WTC11 (cell line): ENCODE results near the gene ZP2.

Experiments
- NFATC4 ChIP-seq: fragments of 250-450 bp; sonication (Bioruptor Pico); IDR thresholded peaks from 2 replicates; pipeline ENCODE4 v1.9.0; 2021; ENCODE audit warnings: mild to moderate bottlenecking
- ZNF423 ChIP-seq: fragments of 250-450 bp; sonication (Bioruptor Pico); IDR thresholded peaks from 2 replicates; pipeline ENCODE4 v2.1.2; 2022; ENCODE audit warnings: mild to moderate bottlenecking, moderate library complexity
- TF ChIP-seq, protein P1 (sequence below): fragments of 200-600 bp; IDR thresholded peaks from 2 replicates; pipeline ENCODE4 v1.8.0; 2022; ENCODE audit warnings: antibody characterized with exemption

DNA sequence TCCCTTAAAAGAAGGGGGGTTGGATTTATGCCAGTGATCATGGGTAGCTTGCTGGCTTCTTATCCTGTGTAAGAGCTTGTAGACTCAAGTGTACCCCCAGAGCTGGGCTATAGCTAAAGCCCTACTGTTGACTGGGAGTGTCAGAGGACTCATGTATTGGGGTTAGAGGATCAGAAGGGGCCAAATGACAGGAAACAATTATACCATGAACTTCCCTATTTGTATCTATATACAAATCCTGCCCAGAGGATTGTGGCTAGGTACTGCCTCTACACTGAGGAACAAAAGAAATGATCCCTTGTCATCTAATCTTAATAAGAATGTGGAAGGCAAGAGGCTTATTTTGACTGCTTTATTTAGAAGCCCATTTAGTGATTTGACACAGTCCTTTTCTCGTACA lies 14.3 kb downstream of the ZP2 start:
- TF ChIP-seq, protein P1, sequence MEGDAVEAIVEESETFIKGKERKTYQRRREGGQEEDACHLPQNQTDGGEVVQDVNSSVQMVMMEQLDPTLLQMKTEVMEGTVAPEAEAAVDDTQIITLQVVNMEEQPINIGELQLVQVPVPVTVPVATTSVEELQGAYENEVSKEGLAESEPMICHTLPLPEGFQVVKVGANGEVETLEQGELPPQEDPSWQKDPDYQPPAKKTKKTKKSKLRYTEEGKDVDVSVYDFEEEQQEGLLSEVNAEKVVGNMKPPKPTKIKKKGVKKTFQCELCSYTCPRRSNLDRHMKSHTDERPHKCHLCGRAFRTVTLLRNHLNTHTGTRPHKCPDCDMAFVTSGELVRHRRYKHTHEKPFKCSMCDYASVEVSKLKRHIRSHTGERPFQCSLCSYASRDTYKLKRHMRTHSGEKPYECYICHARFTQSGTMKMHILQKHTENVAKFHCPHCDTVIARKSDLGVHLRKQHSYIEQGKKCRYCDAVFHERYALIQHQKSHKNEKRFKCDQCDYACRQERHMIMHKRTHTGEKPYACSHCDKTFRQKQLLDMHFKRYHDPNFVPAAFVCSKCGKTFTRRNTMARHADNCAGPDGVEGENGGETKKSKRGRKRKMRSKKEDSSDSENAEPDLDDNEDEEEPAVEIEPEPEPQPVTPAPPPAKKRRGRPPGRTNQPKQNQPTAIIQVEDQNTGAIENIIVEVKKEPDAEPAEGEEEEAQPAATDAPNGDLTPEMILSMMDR, result no peak
- no peak for TF ChIP-seq NFATC4
- no peak for TF ChIP-seq ZNF423 (CRISPR knock-in tag)
